Neuronal stem cell (in vitro differentiated cells): ENCODE results near the gene SIGLEC14.
"Not testable (repeated sequence)": the region's sequence is repeated elsewhere in the genome, so short reads cannot be mapped to it uniquely, and the experiment has no call there.

Experiments used
- DNase-seq: peaks from one replicate; pipeline ENCODE4 v3.0.0-alpha.2; 2013; ENCODE audit warnings: low spot score
- H2AFZ ChIP-seq: one replicate; pipeline ENCODE4 v1.6.1; 2013; ENCODE audit warnings: mild to moderate bottlenecking, low read length, inconsistent platforms
- H2AK5ac ChIP-seq: 2 replicates; pipeline ENCODE4 v1.6.1; 2013; ENCODE audit warnings: low read depth, mild to moderate bottlenecking, inconsistent platforms, low read length, moderate library complexity, mixed read lengths
- H2BK120ac ChIP-seq: 2 replicates; pipeline ENCODE4 v1.6.1; 2013; ENCODE audit warnings: low read depth, mild to moderate bottlenecking, inconsistent platforms, low read length, moderate library complexity, mixed read lengths
- H2BK12ac ChIP-seq: one replicate; pipeline ENCODE4 v1.6.1; 2013; ENCODE audit warnings: low read length, inconsistent platforms
- H2BK15ac ChIP-seq: 2 replicates; pipeline ENCODE4 v1.6.1; 2013; ENCODE audit warnings: mild to moderate bottlenecking, low read length, inconsistent platforms, mixed read lengths
- H2BK5ac ChIP-seq: one replicate; pipeline ENCODE4 v1.6.1; 2013; ENCODE audit warnings: inconsistent platforms, mild to moderate bottlenecking, low read length, moderate library complexity
- H3K14ac ChIP-seq: one replicate; pipeline ENCODE4 v1.6.1; 2013; ENCODE audit warnings: low read length, inconsistent platforms
- H3K18ac ChIP-seq: 2 replicates; pipeline ENCODE4 v1.6.1; 2013; ENCODE audit warnings: low read length, inconsistent platforms
- H3K23ac ChIP-seq: 2 replicates; pipeline ENCODE4 v1.6.1; 2013; ENCODE audit warnings: low read depth, mild to moderate bottlenecking, mixed read lengths, low read length, inconsistent platforms; ENCODE audit not compliant: poor library complexity
- H3K27ac ChIP-seq: replicated peaks from 3 replicates; pipeline ENCODE4 v1.5.1; 2013; ENCODE audit warnings: low read length, inconsistent platforms
- H3K27me3 ChIP-seq, 3 experiments: 2 replicates each; pipeline ENCODE4 v1.6.1; 2013; ENCODE audit warnings: low read length in 3 of 3, mild to moderate bottlenecking in 2 of 3, inconsistent platforms in 1 of 3, low read depth in 1 of 3, mixed read lengths in 1 of 3, moderate library complexity in 1 of 3; ENCODE audit not compliant: control insufficient read depth in 3 of 3, insufficient read depth in 3 of 3
- H3K36me3 ChIP-seq, 2 donors: replicated peaks in 1 of 2; 2 replicates each; pipeline ENCODE4 v1.6.1; 2013; ENCODE audit warnings: low read length in 2 of 2; ENCODE audit not compliant: control insufficient read depth in 2 of 2, insufficient read depth in 2 of 2
- H3K4ac ChIP-seq: 2 replicates; pipeline ENCODE4 v1.6.1; 2013; ENCODE audit warnings: inconsistent platforms, mild to moderate bottlenecking, low read length, moderate library complexity
- H3K4me1 ChIP-seq, 2 donors: 1 replicate in 1 of 2; 2 replicates in 1 of 2; pipeline ENCODE4 v1.6.1; 2013; ENCODE audit warnings: low read length in 2 of 2, low read depth in 1 of 2; ENCODE audit not compliant: control insufficient read depth in 2 of 2, insufficient read depth in 1 of 2
- H3K4me2 ChIP-seq: one replicate; pipeline ENCODE4 v1.6.1; 2013; ENCODE audit warnings: mild to moderate bottlenecking, low read length, inconsistent platforms; ENCODE audit not compliant: insufficient read depth, poor library complexity, severe bottlenecking
- H3K4me3 ChIP-seq, 2 donors: 2 replicates each; pipeline ENCODE4 v1.5.1; 2013; ENCODE audit warnings: low read length in 2 of 2, mild to moderate bottlenecking in 2 of 2, inconsistent platforms in 1 of 2, moderate library complexity in 1 of 2
- H3K79me1 ChIP-seq: one replicate; pipeline ENCODE4 v1.6.1; 2013; ENCODE audit warnings: low read depth, mild to moderate bottlenecking, inconsistent platforms, low read length, moderate library complexity
- H3K9ac ChIP-seq: one replicate; pipeline ENCODE4 v1.6.1; 2013; ENCODE audit warnings: mild to moderate bottlenecking, low read depth, low read length, inconsistent platforms; ENCODE audit not compliant: poor library complexity
- H3K9me3 ChIP-seq, 2 donors: replicated peaks in 1 of 2; 2 replicates each; pipeline versions ENCODE3 to v1.6.1; 2013; ENCODE audit warnings: low read length in 2 of 2, mild to moderate bottlenecking in 2 of 2, inconsistent platforms in 1 of 2, low read depth in 1 of 2, mixed read lengths in 1 of 2, moderate library complexity in 1 of 2; ENCODE audit not compliant: control insufficient read depth in 2 of 2, insufficient read depth in 1 of 2
- H4K8ac ChIP-seq: one replicate; pipeline ENCODE4 v1.6.1; 2013; ENCODE audit warnings: low read depth, mild to moderate bottlenecking, inconsistent platforms, low read length, moderate library complexity
- H4K91ac ChIP-seq: one replicate; pipeline ENCODE4 v1.6.1; 2013; ENCODE audit warnings: low read length, low read depth, mild to moderate bottlenecking, inconsistent platforms; ENCODE audit not compliant: poor library complexity
- WGBS, 2 donors: extraction: QIAGEN DNeasy Blood & Tissue Kit; methylation state at CpG; one replicate each; pipeline ENCODE4 v1.1.7; 2013; ENCODE audit warnings: missing lambda C conversion rate in 2 of 2, mixed read lengths in 1 of 2; ENCODE audit not compliant: insufficient read length in 2 of 2, insufficient replicate concordance in 1 of 2; ENCODE audit errors: extremely low coverage in 2 of 2; 5-methylcytosine and 5-hydroxymethylcytosine counted together

Gene SIGLEC14

DNA sequence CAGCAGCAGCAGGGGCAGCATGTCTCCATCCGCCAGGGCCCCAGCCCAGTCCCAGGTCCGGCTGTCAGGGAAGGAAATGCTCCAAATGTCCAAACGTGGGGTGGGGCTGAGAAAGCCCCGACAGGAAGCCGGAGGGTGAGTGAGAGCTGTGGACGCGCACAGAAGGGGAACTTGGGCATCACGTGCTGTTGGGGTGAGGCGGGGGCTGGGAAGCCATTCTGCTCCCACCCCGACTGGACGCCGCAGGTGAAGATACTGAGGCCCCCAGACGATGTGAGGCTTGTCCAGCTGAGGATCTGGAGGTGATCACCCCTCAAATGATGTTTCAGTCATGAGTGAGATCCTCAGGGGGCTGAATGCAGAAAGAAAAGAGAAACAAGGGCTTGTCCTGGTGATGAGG lies 16.3 kb downstream of the SIGLEC14 start, which contains the start of gene SIGLEC5:
SIGLEC5 (minus strand) TSS at position 87 of the 400 bp plus-strand sequence; CDS start at position 21, 66 bp downstream.
- not testable (repeated sequence) for H3K18ac ChIP-seq, H2BK5ac ChIP-seq, H3K79me1 ChIP-seq, H3K36me3 ChIP-seq, H2BK12ac ChIP-seq, H3K4me3 ChIP-seq, DNase-seq, H3K27ac ChIP-seq, H4K8ac ChIP-seq, H3K23ac ChIP-seq, H4K91ac ChIP-seq, H2AK5ac ChIP-seq, H3K4ac ChIP-seq, H2BK15ac ChIP-seq, H3K9ac ChIP-seq, H3K4me1 ChIP-seq, H3K14ac ChIP-seq, H2BK120ac ChIP-seq, H2AFZ ChIP-seq, H3K4me2 ChIP-seq
- Histone ChIP-seq H3K27me3 (peaks cover 0 to 34% (median 2%) of the 10 kb centered on the region in 3 experiments), H3K9me3 (peaks cover 0 to 25% of the 10 kb centered on the region in 2 donors)
- no CpG with 5 or more reads among the region's 13 CpGs for WGBS, 2 donors

DNA sequence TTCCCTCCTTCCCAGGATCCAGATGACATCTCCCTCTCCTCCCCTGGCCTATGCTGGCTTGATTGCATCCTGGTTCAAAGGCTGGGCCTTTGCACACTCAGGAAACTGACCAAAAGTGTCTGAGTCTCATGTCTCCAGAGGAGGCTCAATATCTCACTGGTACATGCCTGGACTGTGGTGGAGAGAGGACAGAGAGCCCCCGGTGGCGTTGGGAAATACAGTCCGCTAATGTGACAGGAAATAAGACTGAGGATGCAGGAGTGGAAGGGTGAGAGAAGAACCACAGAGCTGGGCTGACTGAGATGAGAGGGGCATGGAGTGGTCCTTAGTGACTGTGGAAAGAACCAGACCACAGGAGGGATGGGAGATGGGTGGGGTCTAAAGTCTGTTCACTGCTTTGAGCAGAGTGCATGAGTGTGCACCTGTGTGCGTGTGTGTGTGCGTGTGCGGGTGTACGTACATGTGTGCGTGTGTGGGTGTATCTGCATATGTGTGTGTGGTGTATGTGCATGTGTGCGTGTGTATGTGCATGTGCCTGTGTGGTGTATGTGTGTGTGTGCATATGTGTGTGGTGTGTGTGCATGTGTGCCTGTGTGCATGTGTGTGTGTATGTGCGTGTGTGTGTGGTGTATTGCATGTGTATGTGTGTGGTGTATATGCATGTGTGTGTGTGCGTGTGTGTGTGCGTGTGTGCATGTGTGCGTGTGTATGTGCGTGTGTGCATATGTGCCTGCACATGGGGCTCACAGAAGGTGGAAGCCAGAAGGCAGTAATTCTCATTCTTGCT lies 18.3 kb downstream of the SIGLEC14 start:
- WGBS, 2 donors: no CpG with 5 or more reads among the region's 14 CpGs

DNA sequence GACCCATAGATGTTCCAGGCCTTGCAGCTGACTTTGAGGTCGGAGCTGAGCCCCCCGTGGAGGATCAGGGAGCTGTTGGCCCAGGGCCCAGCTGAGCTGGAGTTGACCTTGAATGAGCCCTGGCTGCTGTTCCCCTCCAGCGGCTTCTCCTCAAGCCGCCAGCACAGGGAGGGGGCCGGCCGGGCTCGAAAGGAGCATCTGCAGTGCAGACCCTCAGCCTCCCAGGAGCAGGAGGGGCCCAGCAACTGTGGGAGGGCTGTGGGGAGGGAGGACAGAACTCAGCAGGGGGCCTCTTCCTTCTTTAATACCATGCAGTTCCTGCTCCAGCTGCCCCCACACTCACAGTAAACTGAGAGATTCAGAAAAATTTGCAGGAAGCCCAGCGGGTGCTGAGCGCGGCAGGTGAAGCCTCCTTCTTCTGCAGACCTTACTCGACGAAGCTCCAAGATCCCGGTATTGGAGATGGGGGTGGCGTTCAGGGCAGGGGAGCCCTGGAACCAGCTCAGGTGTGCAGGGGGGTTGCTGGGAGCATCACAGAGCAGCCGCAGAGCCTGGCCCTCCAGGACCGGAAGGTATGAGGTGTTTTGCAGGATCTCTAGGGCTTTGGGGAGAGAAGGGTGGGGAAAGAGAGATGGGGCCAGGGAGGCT lies 19.0 kb downstream of the SIGLEC14 start:
- H3K4me2 ChIP-seq: no peak overlapping the region
- H3K9me3 ChIP-seq: peaks cover 0 to 31% of the 10 kb centered on the region in 2 donors
- no peak overlapping the region for H3K4ac ChIP-seq
- peak overlapping the region; percentile 31 for H3K18ac ChIP-seq
- no peak overlapping the region for H2BK5ac ChIP-seq
- H3K4me1 ChIP-seq: no peaks in the 10 kb centered on the region
- no peak overlapping the region for H2BK12ac ChIP-seq
- H3K27ac ChIP-seq: no peak overlapping the region
- H3K9ac ChIP-seq: no peak overlapping the region
- H3K23ac ChIP-seq: no peak overlapping the region
- DNase-seq: no peak
- no peak overlapping the region for H2AK5ac ChIP-seq
- H4K8ac ChIP-seq: no peak overlapping the region
- peaks cover 3% of the 10 kb centered on the region for H3K79me1 ChIP-seq
- H3K4me3 ChIP-seq: no peak overlapping the region
- H2BK120ac ChIP-seq: no peak overlapping the region
- H3K27me3 ChIP-seq: peaks cover 0 to 34% (median 2%) of the 10 kb centered on the region in 3 experiments
- H2BK15ac ChIP-seq: no peak overlapping the region
- no peak overlapping the region for H4K91ac ChIP-seq
- H3K36me3 ChIP-seq: no peaks in the 10 kb centered on the region
- WGBS, 2 donors: no CpG with 5 or more reads among the region's 16 CpGs
- H2AFZ ChIP-seq: no peak overlapping the region
- H3K14ac ChIP-seq: no peak overlapping the region

More for the DNA sequence above, 18.3 kb downstream of the SIGLEC14 start:
- Histone ChIP-seq H2AK5ac (no peak overlapping the region), H3K4me3 (peak overlapping the region in 1 of 2 donors; percentile 67), H4K91ac (no peak overlapping the region), H2BK12ac (no peak overlapping the region), H3K27ac (no peak overlapping the region), H2BK5ac (no peak overlapping the region), H3K79me1 (peaks cover 3% of the 10 kb centered on the region), H2AFZ (no peak overlapping the region), H4K8ac (peak overlapping the region; percentile 83), H3K4ac (no peak overlapping the region), H3K23ac (peak overlapping the region; percentile 14), H3K4me2 (no peak overlapping the region), H3K27me3 (peaks cover 0 to 34% (median 2%) of the 10 kb centered on the region in 3 experiments), H3K18ac (no peak overlapping the region), H3K14ac (no peak overlapping the region), H3K36me3 (no peaks in the 10 kb centered on the region), H2BK120ac (no peak overlapping the region), H3K9me3 (peaks cover 0 to 31% of the 10 kb centered on the region in 2 donors), H3K9ac (no peak overlapping the region), H2BK15ac (no peak overlapping the region), H3K4me1 (no peaks in the 10 kb centered on the region)
- DNase-seq: no peak

DNA sequence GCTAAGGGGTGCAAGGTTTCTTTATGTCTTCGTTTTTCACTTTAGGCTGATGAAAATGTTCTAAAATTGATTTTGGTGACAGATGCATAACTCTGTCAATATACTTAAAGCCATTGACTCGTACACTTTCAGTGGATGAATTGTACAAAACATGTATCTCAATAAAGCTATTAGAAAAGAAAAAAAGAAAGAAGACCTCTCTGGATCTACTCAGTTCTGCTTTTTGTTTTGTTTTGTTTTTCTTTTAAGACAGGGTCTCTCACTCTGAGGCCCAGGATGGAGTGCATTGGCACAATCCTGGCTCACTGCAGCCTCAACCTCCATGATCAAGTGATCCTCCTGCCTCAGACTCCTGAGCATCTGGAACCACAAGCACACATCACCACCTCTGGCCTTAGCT lies 19.9 kb downstream of the SIGLEC14 start:
- Histone ChIP-seq H3K9me3 (peaks cover 0 to 29% of the 10 kb centered on the region in 2 donors), H3K4me2 (no peak overlapping the region), H3K36me3 (no peaks in the 10 kb centered on the region), H3K27me3 (peaks cover 0 to 34% (median 2%) of the 10 kb centered on the region in 3 experiments), H3K23ac (no peak overlapping the region), H4K8ac (no peak overlapping the region), H3K18ac (no peak overlapping the region), H2AFZ (no peak overlapping the region), H3K4ac (no peak overlapping the region), H2BK15ac (no peak overlapping the region), H2BK12ac (no peak overlapping the region), H3K79me1 (peaks cover 3% of the 10 kb centered on the region), H3K9ac (no peak overlapping the region), H2BK5ac (no peak overlapping the region), H2BK120ac (no peak overlapping the region), H3K4me1 (no peaks in the 10 kb centered on the region), H3K27ac (no peak overlapping the region), H3K14ac (no peak overlapping the region), H2AK5ac (no peak overlapping the region), H3K4me3 (no peak overlapping the region), H4K91ac (no peak overlapping the region)
- no CpG with 5 or more reads among the region's 2 CpGs for WGBS, 2 donors
- no peak for DNase-seq
